GM10847 (cell line): ENCODE measurements around the gene NEDD9.

Experiments
- POLR2A ChIP-seq: IDR thresholded peaks from 2 replicates; pipeline ENCODE4 v1.6.1; 2011; ENCODE audit not compliant: insufficient read length; ENCODE audit errors: extremely low read depth

Gene NEDD9

DNA sequence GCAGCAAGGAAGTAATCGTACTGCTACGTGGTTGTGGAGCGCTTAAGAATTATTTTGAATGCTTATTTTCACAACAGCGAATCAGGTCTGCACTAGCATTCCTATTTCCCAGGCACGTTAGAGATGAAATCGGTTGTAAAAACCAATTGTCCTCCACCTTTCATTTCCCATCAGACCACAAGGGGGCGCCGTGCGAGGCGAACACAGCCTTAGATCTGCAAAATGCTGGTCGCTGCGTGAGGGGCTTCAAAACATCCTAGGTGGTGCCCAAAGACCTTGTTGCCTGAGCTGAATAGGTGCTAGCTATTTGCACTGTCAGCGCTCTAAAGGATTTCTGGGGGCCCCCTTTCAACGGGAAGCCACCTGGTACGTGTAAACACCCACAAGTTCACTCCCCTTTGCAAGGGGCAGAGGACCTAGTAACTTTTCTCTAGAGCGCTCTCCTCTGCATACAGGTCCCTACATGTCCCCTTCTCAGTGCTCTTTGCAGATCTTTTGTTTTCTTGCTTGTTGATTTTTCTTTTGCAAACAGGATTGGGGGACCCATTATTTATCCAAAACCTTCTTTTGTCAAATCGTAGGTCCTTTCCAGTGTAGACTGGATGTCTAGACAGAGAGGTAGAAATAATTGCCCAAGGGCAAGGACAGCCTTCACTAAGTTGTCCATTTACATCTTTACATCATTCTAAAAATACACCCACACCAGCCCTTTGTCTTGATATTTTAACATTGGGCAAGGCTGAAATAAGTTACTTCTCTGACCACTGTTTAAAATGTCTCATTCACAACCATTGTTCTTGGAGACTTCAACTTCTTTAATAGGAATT lies 59.8 kb downstream of the NEDD9 start:
- no peak for TF ChIP-seq POLR2A

DNA sequence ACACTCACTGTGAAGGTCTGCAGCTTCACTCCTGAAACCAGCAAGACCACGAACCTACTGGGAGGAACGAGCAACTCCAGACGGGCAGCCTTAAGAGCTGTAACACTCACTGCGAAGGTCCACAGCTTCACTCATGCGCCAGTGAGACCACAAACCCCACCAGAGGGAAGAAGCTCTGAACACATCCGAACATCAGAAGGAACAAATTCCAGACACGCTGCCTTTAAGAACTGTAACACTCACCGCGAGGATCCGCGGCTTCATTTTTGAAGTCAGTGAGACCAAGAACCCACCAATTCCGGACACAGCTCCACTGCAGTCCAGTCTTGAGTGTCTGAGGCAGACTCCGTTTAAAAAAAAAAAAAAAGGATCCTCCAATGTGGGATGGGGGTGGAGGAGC lies 60.5 kb downstream of the NEDD9 start:
- TF ChIP-seq POLR2A, result no peak

DNA sequence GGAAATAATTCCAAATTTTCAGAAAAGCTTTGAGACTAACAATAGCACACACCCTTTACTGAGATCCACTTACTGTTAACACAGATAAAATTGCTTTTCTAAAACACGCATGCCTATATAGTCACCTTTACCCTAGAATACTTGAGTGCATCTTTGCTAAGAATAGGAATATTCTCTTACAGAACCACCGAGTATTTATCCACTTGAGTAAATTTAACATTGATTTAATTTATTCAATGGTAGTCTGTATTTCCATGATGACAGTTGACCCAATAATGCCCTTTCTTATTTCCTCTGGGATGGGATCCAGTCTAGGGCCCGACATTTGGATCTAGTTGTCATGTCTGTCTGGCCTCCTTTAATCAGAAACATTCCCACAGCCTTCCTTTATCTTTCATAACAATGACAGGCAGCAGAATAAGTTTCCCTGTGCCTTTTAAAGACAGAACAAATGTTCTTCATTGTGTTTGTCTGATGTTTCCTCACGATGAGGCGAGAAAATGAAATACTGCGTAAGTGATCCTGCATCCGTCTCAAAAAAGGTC lies 64.3 kb downstream of the NEDD9 start:
- no peak for TF ChIP-seq POLR2A

DNA sequence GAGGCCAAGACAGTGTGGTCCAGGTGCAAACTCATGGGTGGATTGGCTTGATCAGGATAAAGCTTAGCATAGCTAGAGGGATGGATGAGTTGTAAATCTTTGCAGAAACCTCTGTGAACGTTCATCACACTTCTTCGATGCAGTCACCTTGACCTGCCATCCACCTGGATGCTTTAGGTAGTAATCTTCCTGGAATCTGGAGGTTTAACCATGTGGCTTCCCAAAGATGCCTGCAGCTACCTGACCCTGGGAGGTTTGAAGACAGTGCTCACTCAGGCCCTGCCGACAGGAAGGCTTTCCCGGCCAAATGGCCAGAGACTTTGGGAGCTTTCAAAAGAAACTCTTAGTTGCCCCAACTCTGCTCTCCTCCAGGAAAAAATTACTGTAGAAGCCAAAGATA lies 65.5 kb downstream of the NEDD9 start:
- no peak for TF ChIP-seq POLR2A

DNA sequence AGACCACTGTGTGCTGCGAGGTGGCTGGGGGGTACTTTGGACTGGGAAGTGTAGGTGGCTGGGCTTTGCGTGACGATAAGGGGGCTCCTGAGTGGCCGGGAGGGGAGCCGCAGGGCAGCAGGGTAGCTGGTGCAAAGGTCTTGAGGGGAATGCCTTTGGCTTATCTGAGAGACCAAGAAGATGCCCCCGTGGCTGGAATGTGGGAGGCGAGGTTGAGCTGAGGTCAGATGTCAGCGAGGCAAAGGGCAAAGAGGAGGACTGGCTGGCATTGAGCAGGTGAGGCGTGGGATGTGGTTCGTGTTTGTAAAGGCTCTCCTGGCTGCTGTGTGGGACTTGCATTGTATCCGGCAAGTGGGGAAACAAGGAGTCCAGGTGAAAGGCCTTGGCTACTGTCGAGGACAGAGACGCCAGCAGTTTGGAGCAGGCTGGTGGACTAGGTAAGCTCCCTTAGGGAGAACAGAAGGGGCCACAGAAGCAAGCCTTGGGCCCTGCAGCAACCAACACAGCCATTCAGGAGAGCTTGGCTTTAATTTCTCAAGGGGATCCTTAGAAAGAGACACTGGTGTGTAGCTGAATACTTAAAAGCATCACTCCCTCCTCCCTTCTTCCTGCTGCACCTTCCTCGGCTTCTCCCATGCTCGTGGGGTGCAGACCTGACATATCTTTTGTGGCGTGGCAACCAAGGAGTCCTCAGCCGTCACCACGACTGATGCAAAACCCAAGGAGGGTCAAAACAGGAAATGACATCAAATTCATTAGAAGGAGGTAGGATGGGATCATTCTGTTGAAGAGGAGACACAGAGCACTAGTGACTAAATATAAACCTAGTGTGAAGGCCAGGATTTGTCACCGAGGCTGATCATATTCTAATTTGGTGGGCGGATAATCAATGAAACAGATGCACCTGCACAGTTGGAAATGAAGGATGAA lies 67.5 kb downstream of the NEDD9 start:
- TF ChIP-seq POLR2A, result no peak

DNA sequence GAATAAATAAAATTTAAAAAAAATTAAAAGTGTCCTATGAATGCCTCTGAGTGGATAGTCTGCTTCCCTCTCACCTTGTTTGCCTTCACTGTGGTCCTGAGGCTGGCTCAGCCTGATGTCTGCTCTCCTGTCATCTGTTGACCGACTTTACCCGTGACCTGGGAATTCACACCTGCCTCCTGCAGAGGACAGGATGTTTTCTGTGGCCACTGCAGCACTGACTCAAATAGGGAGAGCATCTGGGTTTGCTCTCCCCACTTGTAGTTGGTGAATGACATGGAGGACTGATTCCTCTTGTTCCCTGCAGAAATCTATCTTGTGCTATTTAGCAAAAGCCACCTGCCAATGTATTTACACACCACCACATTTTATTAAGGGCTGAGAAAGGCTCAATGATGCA lies 68.5 kb downstream of the NEDD9 start:
- TF ChIP-seq POLR2A, result no peak

DNA sequence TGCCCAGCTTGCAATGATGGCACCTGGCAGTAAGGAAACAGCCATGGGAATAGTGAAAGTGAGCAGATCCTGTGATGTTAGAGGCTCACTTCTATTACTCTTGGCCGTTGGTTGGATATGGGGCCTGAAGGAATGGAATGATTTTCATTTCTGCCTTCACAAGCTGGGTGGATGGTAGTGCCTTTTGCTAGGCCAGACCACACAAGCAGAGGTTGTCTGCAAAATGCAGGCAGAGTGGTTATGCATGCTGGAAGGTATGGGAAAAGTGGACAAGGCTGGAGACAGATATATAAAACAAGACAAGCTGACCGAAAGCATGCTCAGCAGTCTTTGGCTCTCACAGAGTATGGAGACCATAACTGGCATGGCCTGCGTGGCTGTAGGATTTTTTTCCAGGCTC lies 70.2 kb downstream of the NEDD9 start:
- TF ChIP-seq POLR2A, result no peak

DNA sequence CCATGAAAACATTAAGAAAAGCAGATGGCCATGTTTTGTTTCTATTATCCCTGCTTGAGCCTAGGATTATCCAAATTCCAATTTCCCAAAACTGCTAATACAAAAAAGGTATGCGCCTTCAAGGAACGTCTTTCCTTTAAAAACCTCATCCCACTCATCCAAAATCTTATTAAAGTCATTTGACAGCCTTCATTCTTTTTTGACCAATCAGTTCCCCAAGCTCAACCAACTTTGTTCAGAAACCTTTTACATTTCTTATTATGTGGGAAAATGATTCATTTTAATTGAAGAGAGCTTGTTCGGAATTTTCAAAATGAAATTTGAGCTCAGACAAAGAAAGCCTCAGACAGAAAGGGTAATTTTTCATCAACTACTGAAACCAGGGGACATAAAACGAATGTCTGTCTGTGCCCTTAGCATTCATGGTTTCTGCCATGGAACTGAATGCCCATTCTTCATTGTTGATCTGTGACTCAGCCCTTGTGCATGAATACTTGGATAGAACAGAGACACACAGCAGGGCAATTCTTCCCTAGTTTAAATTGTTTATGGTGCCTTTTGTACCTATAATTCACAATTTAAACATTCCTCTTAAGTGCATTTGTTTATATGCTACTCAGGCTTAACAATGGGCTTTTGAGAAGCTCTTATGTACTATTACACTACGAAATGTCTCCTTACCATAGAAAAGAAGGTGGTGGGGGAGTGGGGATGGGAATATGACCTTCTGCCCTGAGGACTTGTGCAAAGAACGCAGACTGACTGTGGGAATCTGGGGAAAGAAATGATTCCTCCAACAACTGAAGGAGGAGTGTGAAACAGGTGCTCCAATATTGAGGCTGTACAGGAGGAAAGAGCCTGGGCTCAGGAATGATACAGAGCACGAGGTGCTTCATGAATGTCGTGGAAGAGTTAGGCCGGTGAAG lies 71.2 kb downstream of the NEDD9 start:
- TF ChIP-seq POLR2A, result no peak

DNA sequence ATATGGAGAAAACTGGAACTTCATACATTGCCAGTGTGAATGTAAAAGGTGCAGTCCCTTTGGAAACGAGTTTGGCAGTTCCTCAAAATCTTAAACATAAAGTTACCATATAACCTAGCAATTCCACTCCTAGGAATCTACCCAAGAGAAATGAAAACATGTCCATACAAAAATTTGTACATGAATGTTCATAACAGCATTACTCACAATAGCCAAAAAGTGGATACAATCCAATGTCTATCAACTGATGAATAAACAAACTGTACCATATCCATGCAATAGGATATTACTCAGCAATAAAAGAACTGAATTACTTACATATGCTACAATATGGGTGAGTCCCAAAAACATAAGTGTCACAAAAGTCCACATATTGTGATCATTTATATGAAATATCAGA lies 72.3 kb downstream of the NEDD9 start:
- no peak for TF ChIP-seq POLR2A

DNA sequence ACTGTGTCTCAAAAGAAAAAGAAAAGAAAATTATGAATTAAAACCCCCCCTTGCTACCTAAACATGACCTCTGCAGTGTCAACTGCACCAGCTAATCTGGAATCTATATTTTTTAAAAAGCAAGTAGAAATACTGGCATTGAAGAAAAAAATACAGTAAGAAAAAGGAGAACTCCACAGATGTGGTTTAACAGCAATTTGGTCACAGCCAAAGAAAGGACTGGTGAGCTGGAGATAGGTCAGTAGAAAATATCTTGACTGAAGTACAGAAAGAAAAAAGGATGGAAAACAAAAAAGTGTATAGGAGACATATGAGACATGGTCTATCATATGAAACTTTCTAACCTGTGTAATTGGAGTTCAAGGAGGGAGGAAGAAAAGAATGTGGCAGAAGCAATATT lies 76.9 kb downstream of the NEDD9 start:
- TF ChIP-seq POLR2A, result no peak

DNA sequence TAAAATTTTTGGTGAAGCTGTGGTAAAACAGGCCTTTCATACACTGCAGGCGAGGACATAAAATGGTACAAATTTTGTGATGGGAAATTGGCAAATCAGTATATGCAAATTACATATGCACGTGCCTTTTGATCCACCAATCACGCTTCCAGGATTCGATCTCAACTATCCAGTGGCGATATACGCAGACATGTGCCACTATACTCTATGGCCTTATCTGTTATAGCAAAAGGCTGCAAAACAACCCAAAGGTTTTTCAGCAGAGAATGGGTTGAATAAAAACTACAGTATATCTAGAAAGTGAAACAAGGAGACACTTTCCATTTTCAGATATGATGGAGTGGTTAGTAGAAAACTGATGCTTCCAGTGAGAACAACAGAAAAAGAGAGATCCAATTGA lies 79.0 kb downstream of the NEDD9 start:
- TF ChIP-seq POLR2A, result no peak

DNA sequence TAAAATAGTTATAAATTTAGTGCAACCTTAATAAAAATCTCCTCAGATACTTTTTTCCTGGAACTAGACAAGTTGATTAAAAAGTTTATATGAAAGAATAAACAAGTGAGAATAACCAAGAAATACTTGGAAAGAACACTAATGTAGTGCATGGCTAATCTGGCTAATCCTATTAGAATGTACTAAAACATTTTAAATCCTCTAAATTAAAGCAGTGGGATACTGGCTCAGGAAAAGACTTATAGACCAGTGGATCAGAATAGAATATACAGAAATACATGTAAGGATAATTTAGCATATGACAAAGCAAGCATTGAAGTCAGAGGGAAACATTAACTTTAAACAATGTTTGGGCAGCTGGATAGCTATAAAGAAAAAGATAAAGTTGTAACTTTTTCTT lies 79.9 kb downstream of the NEDD9 start:
- TF ChIP-seq POLR2A, result no peak

DNA sequence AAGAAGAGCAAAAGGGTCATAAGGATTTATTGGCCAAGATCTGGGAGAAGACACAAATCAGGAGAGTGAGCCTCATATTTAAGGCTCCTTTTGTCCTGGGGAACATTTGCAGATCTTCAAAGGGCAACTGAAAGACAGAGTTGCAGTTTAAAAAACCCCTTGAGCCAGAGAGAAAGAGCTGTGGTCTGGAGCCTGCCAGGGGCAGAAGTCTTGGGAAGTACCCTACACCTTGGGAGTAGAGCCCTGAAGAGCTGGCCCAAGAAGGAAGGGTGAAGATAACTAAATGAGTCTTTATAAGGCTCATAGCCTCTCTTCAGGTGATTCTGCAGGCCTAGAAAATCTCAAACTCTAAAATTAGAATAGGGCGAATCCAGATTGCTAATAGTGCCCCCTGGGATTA lies 81.0 kb downstream of the NEDD9 start:
- TF ChIP-seq POLR2A, result no peak

DNA sequence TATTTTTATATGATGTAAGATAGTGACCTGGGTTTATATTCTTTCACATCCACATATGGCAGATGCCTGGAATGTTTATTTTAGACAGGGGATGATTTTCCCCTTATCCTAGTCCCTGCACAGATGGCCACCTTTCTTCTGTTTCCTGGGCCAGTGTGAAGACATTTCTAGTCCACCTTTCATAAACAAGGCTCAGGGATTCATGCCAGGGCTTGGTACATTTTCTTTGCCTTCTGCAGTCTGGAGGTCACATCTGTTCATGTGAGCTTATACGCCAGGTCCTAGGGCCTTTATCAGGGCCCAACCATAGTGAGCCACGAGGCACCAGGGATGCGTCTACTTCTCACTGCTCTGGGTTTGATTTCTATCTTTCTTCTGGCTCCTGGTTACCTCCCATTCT lies 82.9 kb downstream of the NEDD9 start:
- TF ChIP-seq POLR2A, result no peak
